Fibroblast of lung (primary cell): ENCODE results near the gene IQGAP2. TPM values are rescaled to one million over a fixed set of nuclear protein-coding genes. Genes with fewer than 3 reads are reported as not detected.

Experiments
- DNase-seq, 2 donors: peaks; one replicate each; pipeline versions ENCODE4 v3.0.0 to v3.0.0-alpha.2; 2010; ENCODE audit warnings: low read depth in 2 of 2
- H2AFZ ChIP-seq: 2 replicates; pipeline ENCODE4 v1.5.1; 2012; ENCODE audit warnings: low read length, control low read depth, inconsistent platforms
- H3K27ac ChIP-seq: 2 replicates; pipeline ENCODE4 v1.5.1; 2011; ENCODE audit warnings: low read length, control low read depth; ENCODE audit not compliant: insufficient read depth
- H3K27me3 ChIP-seq: 2 replicates; pipeline ENCODE4 v1.5.1; 2011; ENCODE audit warnings: mild to moderate bottlenecking, low read length; ENCODE audit not compliant: control insufficient read depth, insufficient read depth
- H3K36me3 ChIP-seq: 2 replicates; pipeline ENCODE4 v1.5.1; 2011; ENCODE audit warnings: low read length; ENCODE audit not compliant: control insufficient read depth, insufficient read depth
- H3K4me1 ChIP-seq: 2 replicates; pipeline ENCODE4 v1.5.1; 2011; ENCODE audit warnings: low read length; ENCODE audit not compliant: control insufficient read depth, insufficient read depth; ENCODE audit errors: extremely low read depth
- H3K4me2 ChIP-seq: 2 replicates; pipeline ENCODE4 v1.5.1; 2011; ENCODE audit warnings: low read length, control low read depth; ENCODE audit not compliant: insufficient read depth; ENCODE audit errors: extremely low read depth
- H3K4me3 ChIP-seq, 4 experiments: fragments of 200-600 bp in 1 of 4; sonication (generic) in 1 of 4; replicated peaks in 1 of 4; 2 replicates each; pipeline ENCODE4 v1.5.1; 2011 to 2016; ENCODE audit warnings: low read length in 4 of 4, low read depth in 3 of 4, mild to moderate bottlenecking in 3 of 4, control low read depth in 2 of 4, inconsistent platforms in 1 of 4, mixed read lengths in 1 of 4; ENCODE audit not compliant: insufficient read depth in 1 of 4; ENCODE audit errors: control extremely low read depth in 1 of 4
- H3K79me2 ChIP-seq: 2 replicates; pipeline ENCODE4 v1.5.1; 2012; ENCODE audit warnings: mild to moderate bottlenecking, low read length, inconsistent platforms; ENCODE audit not compliant: control insufficient read depth, insufficient read depth
- H3K9ac ChIP-seq: 2 replicates; pipeline ENCODE4 v1.5.1; 2011; ENCODE audit warnings: mild to moderate bottlenecking, low read length, control low read depth; ENCODE audit not compliant: insufficient read depth
- H3K9me3 ChIP-seq: 2 replicates; pipeline ENCODE4 v1.5.1; 2012; ENCODE audit warnings: low read depth, low read length; ENCODE audit not compliant: control insufficient read depth, insufficient read depth
- H4K20me1 ChIP-seq: 2 replicates; pipeline ENCODE4 v1.5.1; 2011; ENCODE audit warnings: low read length; ENCODE audit not compliant: control insufficient read depth, insufficient read depth; ENCODE audit errors: extremely low read depth
- EZH2 ChIP-seq: IDR thresholded peaks from 2 replicates; pipeline ENCODE4 v1.5.1; 2012; ENCODE audit warnings: low read length, control low read depth, mild to moderate bottlenecking; ENCODE audit errors: missing control alignments
- polyA plus RNA-seq, 2 donors: library from polyadenylated mRNA; depleted of rRNA in 1 of 2; stranded (reverse) in 1 of 2; unstranded in 1 of 2; fragments of >200 nt; gene quantifications; 2 replicates each; pipeline ENCODE4 v1.2.1, GENCODE V29; 2011 to 2012; ENCODE audit warnings: missing spikeins in 1 of 2
- total RNA-seq: library from RNA; depleted of rRNA; stranded (reverse); fragments of >200 nt; gene quantifications from 2 replicates; pipeline ENCODE4 v1.2.1, GENCODE V29; 2014
- TF ChIP-seq, protein P1 (sequence below), 2 donors: IDR thresholded peaks in 1 of 2; conservative IDR thresholded peaks in 1 of 2; 1 replicate in 1 of 2; 2 replicates in 1 of 2; pipeline ENCODE4 v1.5.1; 2011 to 2012; ENCODE audit warnings: low read length in 2 of 2, control low read depth in 1 of 2, inconsistent platforms in 1 of 2, low read depth in 1 of 2, mild to moderate bottlenecking in 1 of 2

Gene IQGAP2
- total and polyA plus RNA-seq, 2 donors (not counting 1 experiment from before 2014, with no cell fraction given): 5.1 to 7.9 TPM

DNA sequence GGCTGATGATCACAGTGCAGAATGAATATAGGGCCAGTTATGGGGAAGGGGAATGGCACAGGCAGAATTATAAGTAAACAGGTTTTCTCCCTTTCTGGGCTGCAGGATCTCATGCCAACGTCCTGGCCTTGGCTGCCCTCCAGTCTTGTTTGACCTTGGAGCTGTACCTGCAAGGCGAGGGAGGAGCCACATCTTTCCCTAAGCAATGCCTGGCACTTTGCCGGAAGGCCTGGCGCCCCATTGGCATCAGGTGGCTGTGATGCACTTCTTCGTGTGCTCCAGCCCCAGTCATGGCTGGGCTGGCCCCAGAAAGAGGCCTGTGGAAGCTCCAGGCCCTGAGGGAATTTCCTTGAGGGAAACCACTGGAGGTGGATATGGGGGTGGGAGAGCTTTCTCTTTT is 16.7 kb upstream of the IQGAP2 start:
- no peaks in the 10 kb centered on the region for H3K4me1 ChIP-seq
- H3K4me2 ChIP-seq: no peak overlapping the region
- H2AFZ ChIP-seq: no peak overlapping the region
- no peaks in the 10 kb centered on the region for H3K36me3 ChIP-seq
- H3K27ac ChIP-seq: no peak overlapping the region
- H3K79me2 ChIP-seq: no peaks in the 10 kb centered on the region
- no peaks in the 10 kb centered on the region for H3K27me3 ChIP-seq
- H4K20me1 ChIP-seq: no peaks in the 10 kb centered on the region
- H3K4me3 ChIP-seq: no peak overlapping the region
- TF ChIP-seq, protein P1, sequence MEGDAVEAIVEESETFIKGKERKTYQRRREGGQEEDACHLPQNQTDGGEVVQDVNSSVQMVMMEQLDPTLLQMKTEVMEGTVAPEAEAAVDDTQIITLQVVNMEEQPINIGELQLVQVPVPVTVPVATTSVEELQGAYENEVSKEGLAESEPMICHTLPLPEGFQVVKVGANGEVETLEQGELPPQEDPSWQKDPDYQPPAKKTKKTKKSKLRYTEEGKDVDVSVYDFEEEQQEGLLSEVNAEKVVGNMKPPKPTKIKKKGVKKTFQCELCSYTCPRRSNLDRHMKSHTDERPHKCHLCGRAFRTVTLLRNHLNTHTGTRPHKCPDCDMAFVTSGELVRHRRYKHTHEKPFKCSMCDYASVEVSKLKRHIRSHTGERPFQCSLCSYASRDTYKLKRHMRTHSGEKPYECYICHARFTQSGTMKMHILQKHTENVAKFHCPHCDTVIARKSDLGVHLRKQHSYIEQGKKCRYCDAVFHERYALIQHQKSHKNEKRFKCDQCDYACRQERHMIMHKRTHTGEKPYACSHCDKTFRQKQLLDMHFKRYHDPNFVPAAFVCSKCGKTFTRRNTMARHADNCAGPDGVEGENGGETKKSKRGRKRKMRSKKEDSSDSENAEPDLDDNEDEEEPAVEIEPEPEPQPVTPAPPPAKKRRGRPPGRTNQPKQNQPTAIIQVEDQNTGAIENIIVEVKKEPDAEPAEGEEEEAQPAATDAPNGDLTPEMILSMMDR (conservative IDR thresholded peaks at IDR 0.05 in 1 of 2, IDR thresholded peaks at IDR 0.05 in 1 of 2; ENCODE audit: low read depth in 1 of 2, low read length in 2 of 2): no peak
- TF ChIP-seq EZH2: no peak
- H3K9ac ChIP-seq: no peak overlapping the region
- no peak for DNase-seq
- no peaks in the 10 kb centered on the region for H3K9me3 ChIP-seq

GRCh38 chr5:76388236-76388635 is 14.8 kb upstream of the IQGAP2 start:
- H3K4me1 ChIP-seq: no peaks in the 10 kb centered on the region

GRCh38 chr5:76388791-76389512 is 14.1 kb upstream of the IQGAP2 start:
- Histone ChIP-seq H2AFZ (no peak overlapping the region), H3K9ac (no peak overlapping the region)
- TF ChIP-seq, protein P1 (conservative IDR thresholded peaks at IDR 0.05 in 1 of 2, IDR thresholded peaks at IDR 0.05 in 1 of 2; ENCODE audit: low read depth in 1 of 2, low read length in 2 of 2): no peak
- no peak for TF ChIP-seq EZH2

More at GRCh38 chr5:76388236-76388635, 14.8 kb upstream of the IQGAP2 start:
- Histone ChIP-seq H3K27ac (no peak overlapping the region), H3K9ac (no peak overlapping the region), H2AFZ (no peak overlapping the region), H3K27me3 (no peaks in the 10 kb centered on the region), H3K9me3 (no peaks in the 10 kb centered on the region), H4K20me1 (no peaks in the 10 kb centered on the region), H3K79me2 (no peaks in the 10 kb centered on the region), H3K4me3 (no peak overlapping the region), H3K4me2 (no peak overlapping the region), H3K36me3 (no peaks in the 10 kb centered on the region)
- DNase-seq: no peak
- TF ChIP-seq, protein P1 (conservative IDR thresholded peaks at IDR 0.05 in 1 of 2, IDR thresholded peaks at IDR 0.05 in 1 of 2; ENCODE audit: low read depth in 1 of 2, low read length in 2 of 2): no peak
- no peak for TF ChIP-seq EZH2

More at GRCh38 chr5:76388791-76389512, 14.1 kb upstream of the IQGAP2 start:
- no peak for DNase-seq
- Histone ChIP-seq H3K27ac (no peak overlapping the region), H4K20me1 (no peaks in the 10 kb centered on the region), H3K36me3 (no peaks in the 10 kb centered on the region), H3K4me3 (no peak overlapping the region), H3K27me3 (no peaks in the 10 kb centered on the region), H3K9me3 (no peaks in the 10 kb centered on the region), H3K4me1 (no peaks in the 10 kb centered on the region), H3K79me2 (no peaks in the 10 kb centered on the region), H3K4me2 (no peak overlapping the region)
